ENCODE results near the gene TMEM254. TPM values are rescaled to one million over a fixed set of nuclear protein-coding genes. Genes with fewer than 3 reads are reported as not detected.

Gene TMEM254
- total and polyA plus RNA-seq, 9 of the 15 experiments (the other 6 are each of a cell fraction or from before 2014, with no cell fraction given): 0.59 to 4.7 (median 1.9) TPM

DNA sequence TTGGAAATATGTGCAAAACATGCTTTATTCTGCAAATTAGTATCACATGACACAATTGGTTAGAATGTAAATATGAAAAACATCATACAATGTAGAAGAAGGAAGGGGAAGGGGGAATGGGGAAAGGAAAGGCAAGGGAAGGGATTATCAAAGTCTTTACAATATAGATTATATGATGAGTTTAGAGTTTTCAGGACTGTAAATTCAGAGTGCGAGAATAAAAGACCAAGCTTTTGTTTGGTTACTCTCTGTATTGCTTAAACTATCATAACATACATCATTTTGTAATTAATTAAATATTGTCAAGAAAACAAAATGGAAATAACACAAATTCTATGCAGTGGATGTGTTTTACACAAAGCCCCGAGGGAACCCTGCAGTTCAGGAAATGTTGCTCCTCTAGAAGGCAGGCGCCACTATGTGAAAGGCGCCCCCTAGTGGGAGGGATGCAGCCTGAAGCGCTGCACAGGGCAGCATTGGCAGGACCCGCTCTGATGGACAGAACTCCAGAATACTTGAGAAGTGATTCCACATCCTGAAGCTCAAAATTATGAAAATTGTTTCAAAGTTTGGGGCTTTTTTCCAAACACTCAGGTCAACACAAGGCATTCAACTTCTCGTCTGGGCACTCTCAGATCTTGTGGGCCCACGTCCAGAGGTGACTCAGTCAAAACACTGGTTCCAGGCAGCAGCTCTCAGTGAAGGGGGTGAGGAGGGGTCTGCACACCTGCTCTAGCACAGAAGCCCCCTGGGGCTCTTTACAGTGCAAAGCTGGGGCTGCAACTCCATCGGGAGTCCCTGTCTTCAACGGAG lies 31.6 kb upstream of the TMEM254 start (continued):
- 0 out of 2 replicates have a peak, but pooled peaks have one; percentile 13 for TF ChIP-seq MGA (IDR thresholded peaks at IDR 0.05)
